Stimulated activated CD4-positive, alpha-beta T cell treated with anti-CD3 and anti-CD28 coated beads, Interleukin-1b, Interleukin-23, amount 100 ng/mL, for 48 hours (primary cell): ENCODE results near the gene LSR.
A peak's percentile ranks its signal among the peaks of the same experiment; 100 is the strongest.

Experiments
- DNase-seq: peaks from one replicate; pipeline ENCODE4 v3.0.0-alpha.2; 2020

The LSR gene

GRCh38 chr19:35290381-35291127, 41.8 kb downstream of the LSR start:
- no peak for DNase-seq

DNA sequence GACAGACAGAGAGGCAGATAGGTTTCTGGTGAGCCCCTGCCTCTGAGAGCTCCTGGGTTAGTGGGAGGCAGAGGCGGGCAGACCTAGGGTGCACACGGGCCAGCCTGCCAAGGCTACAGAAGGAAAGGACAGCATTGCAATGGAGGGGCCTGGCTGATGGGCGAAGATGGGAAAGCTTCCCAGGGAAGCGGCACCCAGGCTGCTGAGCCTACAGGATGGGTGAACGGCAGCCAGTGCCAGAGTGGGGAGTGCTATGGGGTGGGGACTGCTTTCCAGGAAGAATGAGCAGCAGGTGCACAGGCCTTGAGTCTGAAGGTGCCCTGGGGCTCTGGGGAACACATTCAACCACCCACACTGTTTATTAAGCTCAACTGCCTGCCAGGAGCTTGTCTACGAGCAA, 42.5 kb downstream of the LSR start:
- no peak for DNase-seq

DNA sequence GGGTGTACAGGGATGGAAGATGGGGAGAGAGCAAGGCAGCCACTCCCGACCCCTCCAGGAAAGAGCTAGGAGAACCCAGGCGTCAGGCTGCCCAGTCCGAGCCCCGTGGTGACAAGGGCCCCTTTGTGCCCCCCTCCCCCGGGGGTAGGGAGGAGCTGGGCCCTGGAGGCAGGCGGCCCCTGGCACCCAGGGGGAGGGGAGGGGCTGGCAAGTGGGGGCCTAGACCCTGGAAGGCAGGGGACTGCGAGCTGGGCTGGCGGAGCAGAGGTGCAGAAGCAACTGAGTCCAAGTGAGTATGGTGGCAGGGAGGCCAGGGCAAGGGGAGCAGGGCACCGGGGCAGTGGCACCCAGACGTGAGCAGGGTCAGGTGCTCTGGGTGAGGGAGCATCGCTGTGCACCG, 43.1 kb downstream of the LSR start, which contains the start of gene MAG:
Gene MAG (plus strand): TSS at position 246 of the 400 bp plus-strand sequence. CDS start 3,248 bp downstream, outside the sequence.
- DNase-seq, result no peak

DNA sequence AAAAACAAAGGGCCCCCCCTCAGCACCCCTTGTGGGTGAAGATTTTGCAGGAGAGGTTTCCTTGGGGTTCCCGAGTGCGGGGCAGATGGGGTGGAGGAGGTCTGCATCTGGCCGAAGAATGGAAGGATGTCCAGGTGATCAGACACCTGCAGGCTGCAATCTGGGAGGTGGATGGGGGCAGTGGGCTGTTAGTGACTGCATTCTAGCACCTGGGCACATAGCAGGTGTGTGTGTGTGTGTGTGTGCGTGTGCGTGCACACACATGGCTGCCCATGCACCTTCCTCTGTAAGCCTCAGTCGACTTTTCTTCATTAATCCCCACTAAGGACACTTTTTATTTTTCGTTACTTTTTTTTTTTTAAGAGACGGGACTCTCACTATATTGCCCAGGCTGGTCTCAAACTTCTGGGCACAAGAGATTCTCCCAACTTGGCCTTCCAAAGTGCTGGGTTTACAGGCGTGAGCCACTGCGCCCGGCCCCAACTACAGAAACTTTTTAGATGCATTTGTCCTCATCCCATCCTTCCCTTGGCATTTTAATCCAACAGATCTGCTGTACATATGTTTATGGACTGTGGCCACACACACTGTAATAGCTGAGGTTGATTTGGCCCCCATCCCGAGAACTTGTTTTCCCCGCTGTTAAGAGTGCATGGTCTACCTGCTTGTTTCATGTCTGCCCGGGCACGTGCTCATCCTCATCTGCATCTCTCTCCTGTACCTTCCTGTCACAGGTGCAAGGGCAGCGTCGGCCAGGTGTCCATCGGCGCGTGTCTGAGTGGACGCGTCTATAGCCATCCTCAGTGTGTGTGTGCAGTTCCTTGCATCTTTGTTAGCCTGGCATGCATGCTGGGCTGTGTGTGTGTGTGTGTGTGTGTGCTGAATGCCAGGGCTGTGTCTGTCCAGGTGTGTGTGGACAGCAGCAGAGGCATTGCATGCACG, 43.9 kb downstream of the LSR start:
- no peak for DNase-seq

- DNase-seq, result no peak
Measured at GRCh38 chr19:35293363-35293739, 44.5 kb downstream of the LSR start.

DNA sequence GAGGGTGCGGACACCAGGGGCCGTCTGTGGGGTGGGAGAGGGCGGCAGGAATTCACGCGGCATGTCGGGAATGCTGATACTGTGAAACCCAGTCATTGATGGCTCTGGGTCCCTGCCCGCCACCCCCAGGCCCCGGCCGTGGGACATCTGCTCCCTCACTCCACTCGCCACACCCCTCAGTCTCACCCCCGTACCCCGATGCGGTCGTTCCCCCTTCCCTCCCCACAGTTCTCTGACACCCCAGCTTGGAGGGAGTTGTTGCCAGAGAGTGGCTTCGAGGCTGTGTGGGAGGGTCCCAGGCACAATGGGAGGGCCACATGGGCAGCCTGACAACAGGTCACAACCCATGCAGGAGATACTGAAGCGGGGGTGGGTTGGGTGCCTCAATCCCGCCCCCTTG, 45.0 kb downstream of the LSR start:
- DNase-seq, result no peak

- DNase-seq, result no peak
Measured at GRCh38 chr19:35294328-35294727, 45.5 kb downstream of the LSR start.

DNA sequence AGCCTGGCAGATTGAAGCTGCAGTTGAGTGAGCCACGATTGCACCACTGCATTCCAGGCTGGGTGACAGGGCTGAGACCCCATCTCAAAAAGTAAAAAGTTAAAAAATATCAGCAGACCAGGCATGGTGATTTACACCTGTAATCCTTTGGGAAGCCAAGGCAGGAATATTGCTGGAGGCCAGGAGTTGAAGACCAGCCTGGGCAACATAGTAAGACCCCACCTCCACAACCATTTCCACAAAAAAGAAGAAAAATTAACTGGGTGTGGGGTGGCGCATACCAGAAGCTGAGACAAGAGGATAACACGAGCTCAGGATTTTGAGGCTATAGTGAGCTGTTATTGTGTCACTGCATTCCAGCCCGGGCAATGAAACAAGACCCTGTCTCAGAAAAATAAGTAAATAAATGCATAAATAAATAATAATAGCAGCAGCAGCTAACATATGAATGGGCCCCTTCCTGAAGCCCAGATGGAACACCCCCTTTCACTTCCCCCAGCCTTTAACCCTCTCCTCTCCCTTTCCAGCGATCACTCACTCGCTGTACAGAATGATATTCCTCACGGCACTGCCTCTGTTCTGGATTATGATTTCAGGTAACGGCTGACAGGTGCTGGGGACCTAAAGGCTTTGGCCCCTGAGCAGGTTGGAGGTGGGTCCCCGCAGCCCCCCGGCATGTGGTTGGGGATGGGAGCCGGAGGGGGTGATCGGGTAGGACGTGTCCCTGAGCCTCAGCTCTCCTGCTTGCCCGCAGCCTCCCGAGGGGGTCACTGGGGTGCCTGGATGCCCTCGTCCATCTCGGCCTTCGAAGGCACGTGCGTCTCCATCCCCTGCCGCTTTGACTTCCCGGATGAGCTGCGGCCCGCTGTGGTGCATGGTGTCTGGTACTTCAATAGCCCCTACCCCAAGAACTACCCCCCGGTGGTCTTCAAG, 46.3 kb downstream of the LSR start:
- DNase-seq, result no peak

GRCh38 chr19:35295792-35296462, 47.1 kb downstream of the LSR start:
- DNase-seq, result peak; percentile 29

DNA sequence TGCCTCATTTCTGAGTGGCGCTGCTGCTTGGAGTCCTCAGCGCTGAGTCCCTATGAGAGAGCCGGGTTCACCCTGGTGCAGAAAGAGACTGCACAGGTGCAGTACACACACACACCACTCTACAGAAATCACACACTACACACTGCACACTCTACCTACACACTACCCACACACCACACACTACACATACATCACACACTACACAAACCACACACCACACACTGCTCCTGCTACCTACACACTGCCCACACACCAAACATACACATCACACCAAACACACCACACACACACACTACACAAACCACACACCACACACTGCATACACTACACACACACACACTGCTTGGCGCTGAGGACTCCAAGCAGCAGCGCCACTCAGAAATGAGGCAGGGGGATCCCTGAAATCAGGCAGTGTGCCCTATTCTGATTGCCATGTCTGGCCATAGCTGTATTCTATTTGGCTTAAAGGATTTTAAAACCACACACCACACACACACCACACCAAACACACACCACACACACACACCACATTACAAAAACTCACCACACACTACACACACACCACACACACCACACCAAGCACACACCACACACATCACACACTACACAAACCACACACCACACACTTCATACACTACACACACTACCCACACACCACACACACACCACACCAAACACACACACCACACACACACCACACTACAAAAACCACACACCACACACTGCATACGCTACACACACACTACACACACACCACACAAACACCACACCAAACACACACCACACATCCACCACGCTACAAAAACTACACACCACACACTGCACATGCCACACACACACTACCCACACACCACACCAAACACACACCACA, 48.1 kb downstream of the LSR start:
- no peak for DNase-seq

DNA sequence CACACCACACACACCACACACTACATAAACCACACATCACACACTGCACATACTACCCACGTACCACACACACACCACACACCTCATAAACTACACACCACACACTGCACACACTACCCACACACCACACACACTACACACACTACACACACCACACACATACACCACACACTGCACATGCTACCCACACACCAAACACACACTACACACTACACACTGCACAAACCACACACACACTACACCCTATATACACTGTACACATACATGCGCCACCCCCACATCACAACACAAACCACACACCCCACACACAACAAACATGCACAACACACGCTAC, 48.7 kb downstream of the LSR start:
- no peak for DNase-seq

- DNase-seq, result no peak
Measured at GRCh38 chr19:35297922-35298321, 49.1 kb downstream of the LSR start.

- no peak for DNase-seq
Measured at GRCh38 chr19:35298561-35298972, 49.8 kb downstream of the LSR start.

GRCh38 chr19:35299523-35300338, 50.9 kb downstream of the LSR start:
- DNase-seq, result no peak

DNA sequence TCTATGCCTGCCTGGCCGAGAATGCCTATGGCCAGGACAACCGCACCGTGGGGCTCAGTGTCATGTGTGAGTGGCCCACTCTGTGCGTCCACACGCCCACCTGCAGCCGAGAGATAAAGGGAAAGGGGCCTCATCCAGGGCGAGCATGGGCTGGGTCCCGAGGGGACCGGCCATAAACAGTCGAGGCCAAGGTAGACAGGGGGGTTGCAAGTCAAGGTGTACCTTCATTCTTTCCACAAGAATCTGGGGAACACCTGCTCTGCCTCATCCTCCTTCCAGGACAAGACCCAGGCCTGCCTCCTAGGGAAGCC, 51.5 kb downstream of the LSR start:
- DNase-seq, result no peak

DNA sequence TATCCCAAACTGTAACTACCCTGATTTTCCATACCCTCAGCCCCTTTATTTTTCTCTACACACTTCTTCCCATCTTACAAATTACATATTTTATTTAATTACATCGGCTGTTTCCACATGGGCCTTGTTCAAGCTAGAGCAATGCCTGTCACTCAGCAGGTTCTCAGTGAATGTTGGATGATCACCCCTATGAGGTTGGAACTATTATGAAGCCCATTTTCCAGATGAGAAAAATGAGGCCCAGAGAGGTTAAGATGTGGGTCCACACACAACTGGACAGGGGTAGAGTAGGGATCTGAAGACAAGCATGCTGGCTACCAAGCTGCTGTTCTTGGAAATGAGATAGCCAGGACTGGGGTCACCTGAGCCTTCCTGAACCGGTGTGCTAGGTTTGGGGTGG, 53.2 kb downstream of the LSR start:
- DNase-seq, result no peak

GRCh38 chr19:35302446-35302845, 53.6 kb downstream of the LSR start:
- DNase-seq, result no peak

GRCh38 chr19:35303357-35303915, 54.6 kb downstream of the LSR start:
- no peak for DNase-seq

DNA sequence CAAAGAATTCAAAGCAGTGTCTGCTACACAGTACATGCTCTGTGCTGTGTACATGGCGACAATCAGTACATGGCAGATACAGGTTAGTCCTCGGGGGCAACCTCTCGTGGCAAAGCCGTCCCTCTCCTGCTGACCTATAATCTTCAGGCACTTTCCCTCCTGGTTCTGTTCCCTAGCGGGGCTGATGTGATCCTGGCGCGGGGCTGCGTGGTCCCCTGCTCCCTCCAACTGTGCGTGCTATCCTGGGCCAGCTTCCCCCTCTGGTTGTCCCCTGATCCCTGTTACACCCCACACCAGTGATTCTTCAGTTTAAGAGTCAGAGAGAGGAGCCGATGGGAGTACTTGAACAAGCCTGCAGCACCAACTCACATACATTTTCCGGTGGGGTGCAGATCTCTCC, 55.2 kb downstream of the LSR start:
- no peak for DNase-seq

DNA sequence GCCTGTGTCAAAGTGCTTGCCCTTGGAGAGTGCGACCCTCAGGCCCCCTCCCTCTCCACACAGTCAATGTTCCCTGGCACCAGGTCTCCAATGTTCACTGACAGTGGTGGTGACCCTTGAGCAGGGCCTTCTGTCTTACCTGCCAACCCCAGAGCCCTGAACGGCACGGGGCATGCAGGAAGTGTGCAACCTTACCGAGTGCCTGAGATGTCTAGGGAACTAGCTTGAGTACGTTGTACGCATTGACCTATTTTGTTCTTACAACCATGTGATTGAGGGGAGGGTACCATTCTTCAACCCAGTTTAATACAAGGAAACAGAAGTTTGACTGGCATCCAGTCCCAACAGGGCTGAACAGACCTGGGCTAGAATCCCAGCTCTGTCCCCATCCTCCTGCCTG, 56.4 kb downstream of the LSR start:
- DNase-seq, result no peak
